Measurements from ENCODE around the gene PARP12.

GRCh38 chr7:140029072-140029471 is 33.7 kb downstream of the PARP12 start:
- TF ChIP-seq EP300 (IDR thresholded peaks at IDR 0.05) (no peak), CTCF (IDR thresholded peaks at IDR 0.05) (no peak)

Measured in ovary (tissue), 3 donors.